ENCODE results near the gene HDAC9. TPM values are rescaled to one million over a fixed set of nuclear protein-coding genes. Genes with fewer than 3 reads are reported as not detected.

Gene HDAC9
- total RNA-seq, 2 donors from 2014 or later: 4.9 to 12.9 TPM

DNA sequence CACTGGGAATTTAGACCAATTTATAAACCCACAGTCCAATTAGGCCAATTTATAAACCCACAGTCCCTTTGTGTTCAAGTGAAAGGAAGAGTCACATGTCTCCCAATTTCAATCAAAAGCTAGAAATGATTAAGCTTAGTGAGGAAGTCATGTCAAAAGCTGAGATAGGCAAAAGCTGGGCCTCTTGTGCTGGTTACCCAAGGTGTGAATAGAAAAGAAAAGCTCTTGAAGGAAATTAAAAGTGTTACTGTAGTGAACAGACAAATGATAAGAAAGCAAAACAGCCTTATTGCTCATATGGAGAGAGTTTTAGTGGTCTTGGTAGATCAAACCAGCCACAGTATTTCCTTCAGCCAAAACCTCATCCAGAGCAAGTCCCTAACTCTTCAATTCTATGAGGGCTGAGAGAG, 245.0 kb downstream of the HDAC9 start:
- intact Hi-C loops (cut with DNase I): no loop called here
- Histone ChIP-seq H3K9me3 (no peaks in the 10 kb centered on the region), H3K36me3 (replicated peaks in 1 of 2; ENCODE audit: insufficient read depth in 1 of 2, low read depth in 2 of 2) (no peaks in the 10 kb centered on the region), H3K4me3 (no peak overlapping the region), H3K27me3 (no peaks in the 10 kb centered on the region), H3K27ac (no peak overlapping the region), H3K4me1 (no peaks in the 10 kb centered on the region)
- no peak for TF ChIP-seq POLR2A (IDR thresholded peaks at IDR 0.05)
- DNase-seq (no peak), ATAC-seq (no peak)

DNA sequence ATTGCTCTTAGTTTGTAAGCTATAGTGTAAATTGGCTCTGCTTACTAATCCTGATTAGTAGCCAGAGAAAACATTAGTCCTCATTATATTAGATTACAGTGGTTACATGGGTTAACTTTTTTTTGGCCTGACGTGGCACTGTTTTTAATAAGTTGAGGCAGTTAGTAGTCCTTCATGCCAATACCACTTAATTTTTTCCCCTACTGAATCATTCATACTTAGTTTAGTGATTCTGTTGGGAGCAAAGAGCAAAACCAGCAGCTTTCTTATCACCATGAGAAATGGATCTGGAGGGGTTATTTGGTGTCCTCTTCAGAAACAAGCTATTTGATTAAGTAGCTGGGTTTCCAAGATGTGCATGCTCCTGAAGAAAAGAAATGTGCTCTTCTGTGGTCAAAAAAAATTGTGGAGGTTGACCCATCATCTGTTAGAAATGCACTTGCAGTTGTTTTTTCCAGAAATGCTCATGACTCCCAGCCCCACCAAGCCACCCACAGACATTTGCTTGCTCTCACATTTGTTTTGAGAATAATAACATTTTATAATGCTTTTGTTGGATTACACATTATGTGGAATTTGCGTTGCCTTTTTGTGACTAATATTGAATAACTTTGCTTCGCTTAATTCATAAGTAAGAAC, 258.5 kb downstream of the HDAC9 start:
- H3K27ac ChIP-seq: no peak overlapping the region
- ATAC-seq: no peak

DNA sequence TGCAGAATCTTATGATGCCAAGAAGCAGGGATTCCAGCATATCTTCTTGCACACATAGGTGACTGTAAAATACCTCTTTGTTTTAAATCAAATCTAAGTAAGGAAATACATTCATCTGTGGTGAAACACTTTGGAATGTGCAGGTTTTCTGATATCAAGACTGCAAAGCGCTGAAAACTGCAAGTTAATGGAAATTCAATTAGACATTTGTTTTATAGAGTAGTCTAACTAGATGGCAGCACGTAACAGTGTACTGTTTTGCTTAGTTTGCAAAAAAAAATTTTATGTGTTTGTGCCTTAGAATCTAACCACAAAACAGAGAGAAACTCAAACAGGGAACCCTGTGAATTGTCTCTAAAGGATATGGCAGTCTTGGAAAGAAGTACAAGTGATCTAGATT, 259.2 kb downstream of the HDAC9 start:
- H3K36me3 ChIP-seq (replicated peaks in 1 of 2; ENCODE audit: insufficient read depth in 1 of 2, low read depth in 2 of 2): no peaks in the 10 kb centered on the region
- H3K4me1 ChIP-seq: no peaks in the 10 kb centered on the region
- TF ChIP-seq, protein P1, sequence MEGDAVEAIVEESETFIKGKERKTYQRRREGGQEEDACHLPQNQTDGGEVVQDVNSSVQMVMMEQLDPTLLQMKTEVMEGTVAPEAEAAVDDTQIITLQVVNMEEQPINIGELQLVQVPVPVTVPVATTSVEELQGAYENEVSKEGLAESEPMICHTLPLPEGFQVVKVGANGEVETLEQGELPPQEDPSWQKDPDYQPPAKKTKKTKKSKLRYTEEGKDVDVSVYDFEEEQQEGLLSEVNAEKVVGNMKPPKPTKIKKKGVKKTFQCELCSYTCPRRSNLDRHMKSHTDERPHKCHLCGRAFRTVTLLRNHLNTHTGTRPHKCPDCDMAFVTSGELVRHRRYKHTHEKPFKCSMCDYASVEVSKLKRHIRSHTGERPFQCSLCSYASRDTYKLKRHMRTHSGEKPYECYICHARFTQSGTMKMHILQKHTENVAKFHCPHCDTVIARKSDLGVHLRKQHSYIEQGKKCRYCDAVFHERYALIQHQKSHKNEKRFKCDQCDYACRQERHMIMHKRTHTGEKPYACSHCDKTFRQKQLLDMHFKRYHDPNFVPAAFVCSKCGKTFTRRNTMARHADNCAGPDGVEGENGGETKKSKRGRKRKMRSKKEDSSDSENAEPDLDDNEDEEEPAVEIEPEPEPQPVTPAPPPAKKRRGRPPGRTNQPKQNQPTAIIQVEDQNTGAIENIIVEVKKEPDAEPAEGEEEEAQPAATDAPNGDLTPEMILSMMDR (IDR thresholded peaks at IDR 0.05): no peak
- no peak overlapping the region for H3K4me3 ChIP-seq
- no peaks in the 10 kb centered on the region for H3K27me3 ChIP-seq
- DNase-seq (no peak), ATAC-seq (no peak)
- no peak overlapping the region for H3K27ac ChIP-seq
- intact Hi-C loops (cut with DNase I): no loop called here
- no peaks in the 10 kb centered on the region for H3K9me3 ChIP-seq
- WGBS, 2 donors: 12 to 18% methylated on average over 2 of the region's 2 CpGs

More for the DNA sequence above, 258.5 kb downstream of the HDAC9 start:
- WGBS, 2 donors: 50 to 60% methylated on average over 3 of the region's 3 CpGs
- Histone ChIP-seq H3K4me1 (no peaks in the 10 kb centered on the region), H3K27me3 (no peaks in the 10 kb centered on the region), H3K9me3 (no peaks in the 10 kb centered on the region), H3K36me3 (replicated peaks in 1 of 2; ENCODE audit: insufficient read depth in 1 of 2, low read depth in 2 of 2) (no peaks in the 10 kb centered on the region), H3K4me3 (no peak overlapping the region)
- intact Hi-C loops (cut with DNase I): no loop called here
- DNase-seq: no peak
- TF ChIP-seq, protein P1 (IDR thresholded peaks at IDR 0.05): no peak
- TF ChIP-seq POLR2A (IDR thresholded peaks at IDR 0.05): no peak

DNA sequence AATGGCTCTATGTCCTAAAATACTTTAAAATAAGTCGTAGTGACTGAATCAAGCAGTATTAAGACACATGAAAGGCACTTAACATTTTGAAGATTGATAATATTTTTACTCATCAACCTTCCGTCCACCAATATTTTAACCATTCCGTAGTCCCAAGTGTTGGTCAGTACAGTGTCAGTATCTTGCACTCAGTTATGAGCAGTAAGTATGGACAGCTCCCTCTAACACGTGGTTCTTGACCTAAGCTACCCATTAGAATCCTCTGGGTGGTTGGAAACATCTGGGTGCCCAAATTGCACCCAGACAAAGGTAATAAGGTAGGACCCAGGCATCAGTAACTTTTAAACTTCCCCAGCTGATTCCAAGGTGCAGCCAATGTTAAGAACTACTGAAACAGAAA, 260.2 kb downstream of the HDAC9 start:
- no peak for DNase-seq
- no peaks in the 10 kb centered on the region for H3K4me1 ChIP-seq
- H3K36me3 ChIP-seq (replicated peaks in 1 of 2; ENCODE audit: insufficient read depth in 1 of 2, low read depth in 2 of 2): no peaks in the 10 kb centered on the region
- TF ChIP-seq, protein P1 (IDR thresholded peaks at IDR 0.05): no peak
- no peak for TF ChIP-seq POLR2A (IDR thresholded peaks at IDR 0.05)
- intact Hi-C loops (cut with DNase I): no loop called here
- H3K27ac ChIP-seq: no peak overlapping the region
- no peak overlapping the region for H3K4me3 ChIP-seq
- H3K9me3 ChIP-seq: no peaks in the 10 kb centered on the region
- no peak for ATAC-seq
- H3K27me3 ChIP-seq: no peaks in the 10 kb centered on the region
- WGBS, 2 donors: 50 to 65% methylated on average over 4 of the region's 4 CpGs

DNA sequence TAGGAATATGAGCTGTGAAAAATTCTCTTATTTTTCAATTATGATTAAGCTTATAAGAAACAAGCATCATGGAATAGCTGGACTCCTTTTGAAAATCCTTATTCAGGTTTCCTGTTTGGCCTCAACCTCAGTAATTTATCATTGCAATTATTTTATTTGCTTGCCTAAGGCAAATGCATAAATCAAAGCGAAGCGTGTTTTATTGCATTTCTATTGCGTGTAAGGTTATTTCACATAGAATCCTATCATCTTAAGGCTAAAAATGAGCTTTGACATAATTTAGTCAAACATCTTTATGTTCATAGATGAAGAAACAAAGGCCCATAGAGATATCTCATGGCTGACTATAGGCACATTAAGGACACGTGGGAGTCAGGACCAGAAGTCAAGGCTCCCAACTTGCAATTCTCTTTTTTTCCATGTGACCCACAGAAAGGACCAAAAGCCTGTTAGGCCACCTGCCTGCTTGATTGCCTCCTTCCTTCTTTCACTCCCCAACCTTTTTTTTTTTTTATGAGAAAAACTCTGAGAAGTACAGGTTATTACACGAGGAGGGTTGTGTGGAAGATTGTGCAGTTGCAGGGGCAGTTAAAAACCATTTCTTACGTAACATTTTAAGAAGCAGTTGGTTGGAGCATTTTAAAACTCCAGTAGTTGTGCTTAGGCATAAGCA, 261.0 kb downstream of the HDAC9 start:
- ATAC-seq (no peak), DNase-seq (no peak)
- 58 to 64% methylated on average over 6 of the region's 6 CpGs for WGBS, 2 donors
- Histone ChIP-seq H3K36me3 (replicated peaks in 1 of 2; ENCODE audit: insufficient read depth in 1 of 2, low read depth in 2 of 2) (no peaks in the 10 kb centered on the region), H3K4me3 (no peak overlapping the region), H3K27ac (no peak overlapping the region), H3K27me3 (no peaks in the 10 kb centered on the region), H3K9me3 (no peaks in the 10 kb centered on the region), H3K4me1 (no peaks in the 10 kb centered on the region)
- TF ChIP-seq POLR2A (IDR thresholded peaks at IDR 0.05): no peak
- intact Hi-C loops (cut with DNase I): no loop called here

DNA sequence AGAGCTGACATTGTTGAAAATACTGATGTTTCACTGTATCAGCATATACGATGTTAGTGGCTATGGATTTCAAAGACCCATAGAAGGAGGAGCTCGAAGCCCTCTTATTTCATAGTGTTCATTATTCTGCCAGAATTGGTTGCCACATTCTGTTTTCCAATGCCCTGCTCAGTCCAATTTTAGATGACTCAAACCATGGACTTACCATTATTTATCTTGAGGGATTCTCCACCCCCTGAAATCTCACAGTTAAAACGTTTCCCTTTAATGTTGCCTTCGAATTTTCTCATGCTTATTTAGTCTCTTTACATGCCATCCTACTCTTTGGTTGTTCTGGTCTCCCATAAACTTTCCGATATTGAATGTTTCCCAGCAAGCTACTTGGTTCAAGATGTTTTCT, 264.5 kb downstream of the HDAC9 start:
- WGBS, 2 donors: 64 to 68% methylated on average over 5 of the region's 5 CpGs
- Histone ChIP-seq H3K27ac (no peak overlapping the region), H3K4me1 (no peaks in the 10 kb centered on the region), H3K4me3 (no peak overlapping the region), H3K9me3 (no peaks in the 10 kb centered on the region), H3K27me3 (no peaks in the 10 kb centered on the region), H3K36me3 (replicated peaks in 1 of 2; ENCODE audit: insufficient read depth in 1 of 2, low read depth in 2 of 2) (no peaks in the 10 kb centered on the region)
- intact Hi-C loops (cut with DNase I): no loop called here
- ATAC-seq (no peak), DNase-seq (no peak)
- TF ChIP-seq POLR2A (IDR thresholded peaks at IDR 0.05): no peak
- TF ChIP-seq, protein P1 (IDR thresholded peaks at IDR 0.05): no peak
